NCI-H2029 (cell line): ENCODE measurements around the gene LAMA5.

Experiments used
- DNase-seq: peaks from one replicate; lab custom pipeline; 2025; lab: John Stamatoyannopoulos, UW

Gene LAMA5

DNA sequence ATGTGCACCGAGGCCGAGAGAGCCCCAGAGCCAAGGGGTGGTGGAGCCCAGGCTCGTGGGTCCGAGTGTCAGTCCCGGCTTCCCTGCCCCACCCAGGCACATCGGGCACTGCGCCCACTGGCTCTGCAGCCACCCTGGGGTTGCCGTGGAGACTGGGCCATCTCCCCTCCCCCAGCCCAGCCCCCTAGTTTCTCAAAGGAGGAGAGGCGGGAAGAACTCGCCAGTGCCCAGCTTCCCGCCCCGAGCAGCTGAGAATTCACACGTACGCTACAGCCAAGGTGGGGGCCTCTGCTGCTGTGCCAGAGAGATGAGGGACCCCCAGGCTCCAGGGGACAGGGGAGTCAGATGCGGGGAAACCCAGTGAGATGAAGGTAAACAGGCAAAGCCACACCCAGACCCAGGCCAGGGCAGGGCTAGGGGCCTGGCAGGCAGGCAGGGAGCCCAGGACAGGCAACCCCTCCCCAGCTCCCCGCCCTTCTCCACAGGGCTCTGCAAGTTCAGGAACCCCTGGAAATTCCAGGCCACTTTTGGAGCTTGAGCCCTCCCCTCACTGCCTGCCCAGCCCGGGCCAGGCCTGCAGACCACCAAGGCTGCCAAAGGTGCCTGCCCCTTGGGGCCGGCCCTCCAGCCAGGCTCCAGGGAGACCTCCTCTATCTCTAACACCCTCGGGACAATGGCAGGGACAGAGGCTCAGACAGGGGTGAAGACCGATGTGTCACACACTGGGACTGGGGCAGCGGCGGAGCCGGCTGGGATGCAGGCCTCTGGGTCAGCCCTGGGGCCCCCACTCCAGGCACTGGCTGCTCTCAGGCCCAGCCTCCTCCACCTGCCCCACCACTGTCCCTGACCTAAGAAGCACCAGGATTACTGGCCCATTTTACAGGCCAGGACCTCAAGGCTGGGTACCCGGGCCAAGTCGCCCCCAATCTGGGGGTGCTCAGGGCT, 6.0 kb downstream of the LAMA5 start:
- no peak for DNase-seq

DNA sequence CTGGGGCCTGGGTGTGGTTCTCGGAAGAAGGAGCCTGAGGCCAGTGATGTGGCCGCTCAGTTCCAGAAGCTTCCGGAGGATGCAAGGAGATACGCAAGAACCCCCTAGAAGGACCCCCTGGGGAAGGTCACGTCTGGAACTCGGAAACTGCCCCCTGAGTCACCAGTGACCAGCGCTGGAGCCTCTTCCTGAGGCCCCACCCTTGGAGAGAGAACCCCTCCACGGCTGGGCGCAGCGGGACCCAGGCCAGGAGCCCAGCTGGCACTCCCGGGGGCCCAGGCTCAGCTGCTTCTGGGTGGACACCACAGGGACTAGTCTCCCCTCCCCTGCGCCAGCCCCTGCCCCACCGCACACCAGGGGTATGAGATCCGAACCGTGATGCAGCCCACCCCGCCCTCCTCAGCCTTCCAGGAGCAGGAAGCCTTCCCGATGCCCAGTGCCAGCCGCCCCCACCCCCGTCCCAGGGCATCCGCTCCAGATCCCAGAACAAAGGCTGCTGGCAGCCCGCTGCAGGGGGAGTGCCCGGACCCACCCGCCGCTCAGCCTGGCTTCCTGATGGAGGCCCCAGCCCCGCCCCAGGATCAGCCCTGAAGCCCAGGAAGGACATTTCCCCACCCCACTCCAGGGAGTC, 7.5 kb downstream of the LAMA5 start:
- no peak for DNase-seq

DNA sequence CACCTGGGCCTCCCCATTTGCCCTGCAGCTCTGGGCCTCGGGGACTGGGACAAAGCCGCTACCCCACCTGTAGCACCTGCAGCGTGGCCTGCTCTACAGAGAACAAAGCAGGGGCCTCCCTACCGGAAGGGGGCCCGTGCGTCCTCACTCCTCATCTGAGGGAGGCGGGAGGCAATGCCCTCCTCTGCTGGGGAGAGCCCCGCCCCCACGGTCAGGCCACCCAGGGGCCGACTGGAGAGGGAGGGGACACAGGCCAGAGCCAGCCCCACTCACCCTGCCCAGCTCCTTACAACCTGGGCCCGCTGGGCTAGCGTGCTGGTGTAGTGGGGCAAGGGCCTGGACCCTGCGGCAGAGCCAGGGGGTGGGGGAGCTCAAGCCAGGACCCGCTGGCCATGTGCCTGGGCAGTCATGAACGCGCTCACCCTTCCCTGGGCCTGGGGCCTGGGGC, 8.0 kb downstream of the LAMA5 start:
- DNase-seq: no peak

DNA sequence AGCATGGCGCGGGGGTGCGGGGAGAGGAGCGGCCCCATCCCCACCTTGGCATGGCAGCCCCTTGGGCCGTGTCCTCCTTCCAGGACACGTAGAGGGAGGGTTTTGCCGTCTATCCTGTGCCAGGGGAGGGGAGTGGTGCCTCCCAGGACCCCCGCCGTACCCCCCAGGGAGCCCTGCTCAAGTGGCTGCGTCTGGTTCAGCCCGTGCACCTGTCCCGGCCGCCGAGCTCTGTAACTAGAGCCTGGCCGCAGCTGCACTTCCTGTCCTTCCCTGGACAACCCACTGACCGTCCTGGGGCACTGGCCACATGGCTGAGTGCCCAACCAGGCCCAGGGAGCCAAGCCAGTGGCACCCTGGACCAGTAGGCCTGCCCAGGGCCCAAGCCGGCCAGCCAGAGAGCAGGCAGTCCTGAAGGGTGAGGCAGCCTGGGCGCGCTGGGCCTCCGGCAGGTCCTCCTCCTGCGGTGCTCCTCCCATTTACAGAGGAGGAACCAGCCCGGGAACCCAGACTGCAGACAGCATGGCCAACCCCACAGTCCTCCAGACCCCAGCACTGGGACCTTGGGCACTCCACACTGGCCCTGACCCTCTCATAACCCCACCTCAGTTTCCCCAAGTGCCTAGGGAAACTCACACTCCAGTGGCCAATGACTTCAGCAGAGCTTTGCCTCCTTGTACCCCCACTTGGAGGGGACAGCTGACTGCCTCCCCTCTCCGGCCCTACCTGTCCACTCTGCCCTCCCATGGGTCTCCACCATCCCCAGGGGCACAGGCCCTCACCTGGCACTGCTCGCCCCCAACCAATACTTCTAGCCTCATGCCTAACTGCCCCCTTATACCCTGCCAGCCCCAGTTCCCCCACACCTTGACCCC, 8.7 kb downstream of the LAMA5 start:
- DNase-seq: no peak

DNA sequence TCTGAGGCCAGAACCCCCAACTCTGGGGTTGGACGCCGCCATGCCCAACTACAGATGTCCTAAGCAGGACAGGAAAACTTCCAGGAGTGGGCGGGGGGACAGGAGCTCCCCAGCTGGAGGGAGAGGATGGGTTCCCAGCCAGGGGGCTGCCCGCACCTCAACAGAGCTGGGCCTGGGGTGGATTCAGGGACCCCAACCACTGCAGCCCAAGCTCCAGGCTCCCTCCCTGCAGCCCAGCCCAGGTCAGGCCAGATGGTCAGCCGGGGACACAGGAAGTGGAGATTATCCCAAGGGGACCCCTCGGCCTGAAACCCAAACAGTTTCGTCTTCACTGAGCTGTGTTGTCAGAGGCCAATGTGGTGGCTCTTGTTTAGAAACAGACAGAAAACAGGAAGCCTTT, 9.4 kb downstream of the LAMA5 start:
- no peak for DNase-seq

DNA sequence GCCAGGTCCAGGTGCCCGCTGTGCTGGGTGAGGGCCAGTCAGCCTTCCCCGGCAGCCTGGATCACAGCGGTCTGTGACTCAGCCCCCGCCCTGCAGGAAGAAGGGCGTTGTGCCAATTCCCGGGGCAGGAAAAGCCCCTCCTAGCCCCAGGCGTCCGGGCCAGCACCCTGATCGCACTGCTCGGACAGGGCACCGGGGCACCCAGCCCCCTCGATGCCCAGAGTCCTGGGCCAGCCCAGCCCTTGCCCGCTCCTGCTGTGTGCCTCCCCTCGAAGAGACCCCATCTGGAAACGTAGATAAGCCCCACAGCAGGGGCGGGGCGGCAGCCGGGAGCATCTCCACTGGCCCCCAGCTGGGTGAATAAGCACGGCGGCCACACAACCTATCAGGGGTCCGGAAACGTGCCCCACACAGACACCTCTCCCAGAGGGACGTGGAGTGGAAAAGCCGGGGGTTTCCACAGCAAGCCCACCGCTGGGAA, 9.9 kb downstream of the LAMA5 start:
- no peak for DNase-seq

DNA sequence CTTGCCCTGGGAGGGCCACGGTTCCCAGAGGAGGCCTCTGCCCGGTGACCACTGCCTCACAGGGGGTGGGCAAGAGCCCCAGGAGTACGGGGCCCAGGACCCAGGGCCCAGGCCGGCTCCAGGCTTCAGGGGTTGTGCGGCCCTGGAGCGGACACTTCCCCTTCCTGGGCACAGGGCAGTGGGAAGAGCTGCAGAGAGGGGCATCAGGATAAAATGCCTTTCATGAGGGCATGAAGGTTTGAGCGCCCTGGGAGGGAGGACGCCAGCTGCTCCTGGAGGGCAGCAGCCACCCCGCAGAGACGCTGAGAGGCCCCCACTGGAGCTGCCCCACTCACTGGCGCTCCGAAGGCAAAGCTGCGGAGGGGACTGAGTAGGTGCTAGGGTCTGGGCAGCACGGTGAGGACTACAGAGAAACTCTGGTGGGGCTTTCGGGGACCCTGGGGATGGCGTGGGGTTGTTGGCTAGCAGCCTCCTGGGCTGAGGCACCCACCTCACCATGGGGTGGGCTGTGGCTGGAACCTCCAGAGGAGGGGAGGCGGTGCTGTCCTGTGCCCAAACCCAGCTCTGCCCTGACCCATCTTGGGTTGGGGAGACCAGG, 10.4 kb downstream of the LAMA5 start:
- no peak for DNase-seq

DNA sequence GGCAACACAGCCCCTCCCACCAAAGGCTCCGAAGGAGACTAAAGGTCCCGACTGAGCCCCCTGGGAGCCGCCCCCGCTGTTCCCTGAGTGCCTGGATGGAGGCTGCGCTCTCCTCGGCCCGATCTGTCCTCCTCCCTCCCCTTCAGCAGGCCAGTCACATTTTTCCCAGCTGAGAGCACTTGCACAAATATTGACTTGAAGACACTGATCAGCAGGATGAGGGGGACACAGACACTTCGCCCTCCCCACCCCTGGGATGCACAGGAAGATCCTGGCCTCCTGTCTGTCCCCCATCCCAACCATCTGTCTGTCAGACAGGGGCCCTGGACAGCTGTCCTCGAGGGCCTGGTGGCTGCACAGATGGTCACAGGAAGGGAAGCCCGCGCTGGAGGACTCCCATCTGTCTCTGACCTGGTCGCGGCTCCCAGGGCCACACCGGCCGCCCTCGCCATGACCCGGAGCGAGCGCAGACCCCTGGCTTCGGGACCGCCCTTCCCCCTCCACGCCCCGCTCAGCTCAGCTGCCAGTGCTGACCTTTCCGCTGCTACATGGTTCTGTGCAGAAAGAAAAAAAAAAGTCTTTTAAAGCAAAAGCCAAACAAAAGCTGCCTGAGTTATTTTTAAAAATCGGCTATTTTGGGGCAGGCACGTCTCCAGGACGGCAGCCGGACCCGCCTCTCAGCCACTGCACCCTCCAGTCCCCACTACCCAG, 11.1 kb downstream of the LAMA5 start:
- DNase-seq: no peak

DNA sequence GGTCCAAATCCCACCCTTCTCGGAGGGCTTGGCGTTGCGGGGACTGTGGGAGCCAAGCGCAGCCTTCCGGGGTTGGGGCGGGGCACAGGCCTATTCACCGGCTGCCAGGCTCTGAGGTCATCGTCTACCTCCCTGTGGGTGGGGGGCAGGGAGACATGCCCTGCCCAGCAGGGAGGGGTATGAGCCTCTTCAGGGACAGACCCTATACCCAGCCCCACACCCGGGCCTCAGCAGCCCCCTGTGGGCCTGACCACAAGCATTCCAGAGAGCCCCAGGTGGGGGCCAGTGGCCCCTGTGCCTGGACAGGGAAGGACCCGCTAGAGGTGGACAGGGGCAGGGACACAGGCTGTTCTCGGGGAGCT, 11.6 kb downstream of the LAMA5 start:
- DNase-seq: peak; percentile 65

DNA sequence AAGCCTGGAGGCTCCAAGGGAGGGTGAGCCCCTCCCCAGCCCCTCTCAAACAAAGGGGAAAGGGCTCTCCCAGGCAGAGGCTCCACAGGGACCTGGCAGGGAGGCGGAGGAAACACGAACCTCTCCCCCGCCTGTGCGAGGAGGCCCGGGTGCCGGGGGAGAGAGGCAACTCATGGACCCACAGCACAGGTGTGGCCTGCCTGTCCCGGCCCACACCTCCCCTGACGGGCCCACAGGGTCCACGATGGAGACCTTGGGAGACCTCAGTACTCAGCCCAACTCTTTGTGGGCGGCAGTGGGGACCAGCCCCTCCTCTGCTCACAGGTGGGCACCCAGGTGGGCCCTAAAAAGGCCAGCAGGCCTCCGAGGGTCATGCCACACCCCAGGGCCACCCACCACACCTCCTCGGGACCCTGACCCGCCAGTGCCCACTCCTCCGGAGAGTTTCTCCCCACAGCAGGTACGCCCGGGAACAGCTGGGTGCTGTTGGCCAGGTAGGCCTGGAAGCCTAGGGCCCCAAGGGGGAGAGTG, 12.2 kb downstream of the LAMA5 start:
- DNase-seq: no peak

DNA sequence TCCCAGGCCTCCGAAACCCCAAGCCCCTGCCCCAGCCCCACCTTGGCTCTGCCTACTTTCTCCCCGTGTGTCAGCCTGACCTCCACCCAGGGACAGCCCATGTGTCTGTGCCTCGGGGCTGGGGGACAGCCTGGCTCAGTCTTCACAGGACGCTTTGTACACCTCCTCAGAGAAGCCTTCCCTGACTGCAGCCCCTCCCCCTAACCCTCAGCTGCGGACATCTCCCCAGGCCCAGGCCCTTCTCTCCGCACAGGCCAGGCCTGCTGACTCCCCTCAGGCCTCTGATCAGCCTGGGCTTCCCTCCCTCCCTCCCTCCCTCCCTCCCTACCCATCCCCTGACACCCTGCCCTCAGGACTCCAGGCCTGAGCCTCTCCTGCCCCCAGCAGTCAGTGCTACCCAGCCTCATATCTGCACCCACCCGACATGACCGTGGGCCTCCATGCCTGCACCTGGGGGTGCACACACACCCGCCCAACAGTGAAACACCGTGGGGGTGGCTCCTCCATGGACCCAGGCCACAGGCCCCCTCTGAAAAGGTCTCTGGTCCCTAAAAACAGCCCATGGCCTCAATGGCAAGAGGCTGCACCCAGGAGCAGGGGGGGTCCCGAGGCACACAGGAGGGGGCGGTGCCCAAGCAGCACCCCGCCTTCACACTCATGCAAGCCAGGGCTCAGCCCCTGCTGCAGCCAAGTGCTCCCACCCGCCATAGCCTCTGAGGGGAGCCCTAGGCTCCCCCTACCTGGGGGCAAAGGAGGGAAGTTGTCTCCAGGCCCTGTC, 12.9 kb downstream of the LAMA5 start:
- DNase-seq: no peak

DNA sequence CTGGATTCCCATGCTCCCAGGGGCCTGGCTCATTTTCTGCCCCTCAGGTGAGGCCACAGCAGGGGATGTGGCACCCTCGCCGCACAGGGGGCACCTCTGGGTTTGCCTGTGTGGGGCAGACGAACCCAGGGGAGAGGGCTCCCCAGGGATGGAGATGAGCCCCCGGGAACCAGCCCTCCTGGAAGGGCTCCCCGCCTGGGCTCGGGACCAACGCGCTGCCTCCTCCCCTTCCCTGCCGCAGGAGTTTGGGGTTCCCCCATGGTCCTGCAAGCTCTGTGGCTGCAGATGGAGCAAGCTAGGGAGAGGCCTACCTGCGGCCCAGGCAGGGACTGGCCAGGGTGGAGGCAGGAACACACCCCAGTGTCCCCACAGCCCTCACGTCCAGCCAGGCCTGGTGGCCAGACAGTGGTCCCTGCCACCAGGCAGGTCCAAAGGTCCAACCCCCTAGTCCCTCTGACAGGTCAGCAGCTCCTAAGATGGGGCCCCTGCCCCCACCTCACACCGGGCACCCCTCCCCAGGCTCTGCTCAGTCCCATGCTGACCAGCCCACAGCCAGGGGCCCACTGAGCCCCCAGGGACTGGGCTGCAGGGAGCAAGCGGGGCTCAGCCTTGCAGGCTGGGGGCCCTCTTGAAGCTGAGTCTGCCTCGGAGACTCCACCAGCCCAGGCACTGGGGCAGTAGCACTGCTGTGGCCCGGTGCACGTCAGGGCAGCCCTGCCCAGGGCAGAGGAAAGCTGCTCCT, 13.7 kb downstream of the LAMA5 start:
- DNase-seq: no peak

DNA sequence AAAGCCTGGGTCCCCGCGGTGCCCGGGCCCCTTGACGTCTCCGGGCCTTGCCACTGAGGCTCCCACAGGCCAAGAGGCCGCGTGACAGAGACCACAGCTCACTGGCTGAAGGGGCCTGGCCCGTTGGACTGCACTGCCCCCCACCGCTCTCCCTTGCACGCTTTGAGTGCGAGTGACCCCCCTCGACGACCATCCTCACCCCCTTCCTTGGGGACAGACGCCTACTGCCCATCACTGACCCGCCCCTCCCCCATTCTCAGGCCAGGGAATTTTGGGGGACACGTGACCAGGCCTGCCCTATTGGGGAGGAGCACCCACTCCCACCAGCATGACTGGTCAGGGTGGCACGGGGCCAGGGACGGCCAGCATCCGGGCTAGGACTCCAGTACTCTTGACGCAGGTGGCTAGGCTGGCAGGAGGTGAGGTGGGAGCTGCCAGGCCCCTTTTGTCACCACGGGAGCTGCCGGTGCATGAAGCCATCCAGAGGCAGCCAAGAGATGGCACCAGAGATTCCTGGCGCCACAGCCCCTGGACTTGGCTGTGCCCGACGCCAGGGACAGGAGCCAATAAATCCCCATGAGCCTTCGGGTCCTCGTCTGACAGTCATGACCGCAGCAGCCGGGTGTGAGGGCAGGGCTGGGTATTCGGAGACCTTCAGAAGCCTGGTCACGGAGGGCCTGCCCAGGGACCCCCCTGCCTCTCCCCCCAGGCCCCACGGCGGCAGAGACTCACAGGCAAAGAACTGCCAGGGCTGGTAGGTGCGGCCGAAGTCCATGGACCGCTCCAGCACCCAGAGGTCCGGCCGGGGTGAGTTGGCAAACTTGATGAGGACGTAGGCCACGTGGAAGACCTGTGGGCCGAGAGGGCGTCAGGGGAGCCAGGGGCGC, 14.5 kb downstream of the LAMA5 start:
- DNase-seq: peak; percentile 95

DNA sequence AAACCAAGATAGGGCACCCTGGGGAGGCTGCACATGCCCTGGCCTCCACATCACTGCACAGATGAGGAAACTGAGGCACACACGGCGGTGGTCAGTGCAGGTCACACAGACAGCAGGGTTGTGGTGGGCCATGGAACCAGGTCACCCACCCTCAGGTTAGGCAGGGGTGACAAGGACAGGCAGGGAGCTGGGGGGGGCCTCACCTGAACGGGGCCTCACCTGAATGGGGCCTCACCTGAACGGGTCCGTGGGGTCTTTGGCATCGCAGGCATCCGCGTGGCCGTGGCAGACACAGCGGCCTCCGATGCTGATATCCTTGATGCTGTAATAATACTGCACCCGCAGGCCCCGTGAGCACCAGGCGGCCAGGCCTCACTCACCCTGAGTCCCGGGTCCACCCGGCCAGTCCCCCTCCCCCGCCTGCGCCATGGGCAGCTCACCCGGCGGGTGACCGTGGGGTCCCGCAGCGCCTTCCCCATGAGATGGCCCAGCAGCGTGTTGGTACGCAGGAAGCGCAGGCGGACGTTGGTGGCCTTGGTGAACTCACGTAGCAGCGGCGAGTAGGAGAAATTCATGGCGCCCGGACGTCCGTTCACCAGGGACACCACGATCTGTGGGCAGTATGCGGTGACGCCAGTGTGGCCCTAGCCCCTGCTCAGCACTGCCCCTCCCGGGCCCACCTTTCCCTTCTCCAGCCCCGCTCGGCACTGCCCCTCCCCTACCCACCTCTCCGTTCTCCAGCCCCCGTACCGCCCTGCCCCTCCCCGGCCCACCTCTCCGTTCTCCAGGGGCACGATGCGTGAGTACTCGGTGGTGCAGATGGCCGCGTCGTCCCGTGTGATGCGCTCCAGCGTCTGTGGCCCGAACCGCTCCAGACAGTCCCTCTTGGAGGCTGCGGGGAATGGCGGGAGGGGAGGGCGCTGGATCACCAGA, 15.4 kb downstream of the LAMA5 start:
- DNase-seq: no peak

DNA sequence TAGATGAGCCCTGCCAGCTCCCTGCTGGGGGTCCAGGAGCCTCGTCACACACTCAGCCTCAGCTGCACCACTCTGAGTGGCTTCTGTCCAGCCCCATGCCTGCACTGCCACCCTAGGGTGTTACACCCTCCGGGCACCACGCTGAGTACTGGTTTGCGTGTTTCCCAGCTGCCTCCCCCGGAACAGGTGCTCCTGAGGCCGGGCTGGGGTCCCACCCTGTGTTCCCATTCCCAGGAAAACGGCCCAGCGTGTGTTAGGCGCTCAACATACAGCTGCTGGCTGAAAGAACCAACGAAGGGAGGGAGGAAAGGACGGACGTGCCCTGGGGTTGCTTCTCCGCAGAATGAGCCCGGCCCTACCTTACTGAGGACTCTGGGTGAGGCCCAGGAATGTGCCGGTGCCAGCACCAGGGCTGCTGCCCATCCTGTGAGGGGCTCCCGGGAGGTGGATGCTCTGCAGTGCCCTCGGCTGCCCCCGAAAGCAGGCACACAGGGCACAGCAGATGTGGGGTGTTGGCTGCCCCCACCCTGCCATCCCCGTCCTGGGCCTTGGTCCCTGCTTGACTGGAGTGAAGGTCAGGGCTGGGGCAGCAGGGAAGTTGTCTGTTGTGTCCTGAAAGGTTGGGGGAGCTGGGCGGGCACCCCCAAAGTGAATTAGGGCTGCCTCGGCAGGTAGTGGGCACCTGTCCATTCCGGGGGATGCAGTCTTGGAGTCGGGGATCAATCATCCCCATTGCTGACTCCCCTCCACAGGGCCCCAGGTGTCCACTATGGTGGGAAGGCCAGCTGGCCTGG, 16.3 kb downstream of the LAMA5 start:
- no peak for DNase-seq

DNA sequence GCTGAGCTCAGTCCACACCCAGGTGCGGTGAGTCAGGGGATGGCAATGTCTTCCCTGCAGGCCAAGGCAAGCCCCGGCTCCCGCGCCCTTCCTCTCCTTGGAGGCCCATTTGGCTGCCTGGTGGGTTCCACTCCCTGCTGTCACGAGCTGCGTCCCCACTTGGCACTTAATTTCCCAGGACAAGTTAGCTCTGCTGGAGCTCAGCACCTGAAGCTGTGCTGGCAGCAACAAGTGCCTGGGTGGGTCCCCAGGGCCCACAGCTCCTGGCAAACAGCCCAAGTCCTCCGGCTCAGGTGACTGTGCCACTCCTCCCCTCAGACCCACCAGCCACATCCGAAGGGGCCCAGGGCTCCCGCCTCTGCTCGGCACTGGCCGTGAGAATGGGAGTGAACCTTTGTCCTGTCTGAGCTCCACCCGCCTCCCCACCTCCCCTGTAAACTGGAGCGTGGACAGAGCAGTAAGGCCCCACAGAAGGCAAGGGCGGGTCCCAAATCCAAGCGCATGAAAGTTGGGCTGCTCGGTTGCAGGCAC, 16.9 kb downstream of the LAMA5 start:
- no peak for DNase-seq
